GM12891 (cell line): ENCODE data around the gene LRRN4CL. TPM values are rescaled to one million over a fixed set of nuclear protein-coding genes. Genes with fewer than 3 reads are reported as not detected.
A peak's percentile ranks its signal among the peaks of the same experiment; 100 is the strongest.
"Not testable (repeated sequence)": the region's sequence is repeated elsewhere in the genome, so short reads cannot be mapped to it uniquely, and the experiment has no call there.

Experiments
- DNase-seq: peaks from one replicate; pipeline ENCODE4 v3.0.0; 2011; ENCODE audit warnings: low spot score; ENCODE audit not compliant: insufficient read length
- FAIRE-seq: peaks from 2 replicates; lab custom pipeline; 2011; peaks lifted over from hg19 to GRCh38; lab: Jason Lieb, UNC
- PAX5 ChIP-seq: IDR thresholded peaks from 2 replicates; pipeline ENCODE4 v1.6.1; 2011; ENCODE audit warnings: low read length, moderate library complexity, mild to moderate bottlenecking; ENCODE audit not compliant: insufficient read depth, severe bottlenecking
- POLR2A ChIP-seq: IDR thresholded peaks from 2 replicates; pipeline ENCODE4 v1.6.1; 2011; ENCODE audit warnings: low read depth, low read length, control low read depth
- POLR2AphosphoS5 ChIP-seq: IDR thresholded peaks from 2 replicates; pipeline ENCODE4 v1.6.1; 2011; ENCODE audit warnings: low read depth, low read length, control low read depth
- POU2F2 ChIP-seq: IDR thresholded peaks from 2 replicates; pipeline ENCODE4 v1.6.1; 2011; ENCODE audit warnings: low read depth, mild to moderate bottlenecking, control low read depth, low read length, moderate library complexity
- SPI1 ChIP-seq: IDR thresholded peaks from 2 replicates; pipeline ENCODE4 v1.6.1; 2011; ENCODE audit warnings: low read depth, low read length, control low read depth
- TAF1 ChIP-seq: IDR thresholded peaks from 2 replicates; pipeline ENCODE4 v1.6.1; 2011; ENCODE audit warnings: low read depth, low read length, control low read depth
- polyA plus RNA-seq: library from polyadenylated mRNA; unstranded; fragments of >200 nt; gene quantifications from one replicate; pipeline ENCODE4 v1.2.1, GENCODE V29; 2012; ENCODE audit warnings: low read depth, missing spikeins, inconsistent platforms; ENCODE audit not compliant: missing spikeins

The LRRN4CL gene
- polyA plus RNA-seq = 0.06 TPM

- TF ChIP-seq PAX5 = no peak
- no peak for TF ChIP-seq TAF1
- no peak for TF ChIP-seq POLR2AphosphoS5
- TF ChIP-seq POLR2A = no peak
- no peak for TF ChIP-seq SPI1
- TF ChIP-seq POU2F2 = no peak
- DNase-seq = no peak
- no peak for FAIRE-seq
Measured at GRCh38 chr11:62689421-62690183, at the start of gene LRRN4CL. LRRN4CL (minus strand) TSS chr11:62689530; CDS start chr11:62688508, 1,022 bp downstream.

- DNase-seq = no peak
- TF ChIP-seq POLR2A (no peak), SPI1 (no peak), PAX5 (no peak), POU2F2 (no peak)
- FAIRE-seq = no peak
Measured at GRCh38 chr11:62737196-62737595, 47.9 kb upstream of the LRRN4CL start.

- FAIRE-seq (no peak), DNase-seq (no peak)
- TF ChIP-seq PAX5 (no peak), POLR2A (no peak), POU2F2 (no peak), SPI1 (no peak), TAF1 (no peak), POLR2AphosphoS5 (no peak)
Measured at GRCh38 chr11:62732830-62733229, 43.5 kb upstream of the LRRN4CL start.

- FAIRE-seq, DNase-seq: not testable (repeated sequence)
Measured at GRCh38 chr11:62730076-62730475, 40.7 kb upstream of the LRRN4CL start.

DNA sequence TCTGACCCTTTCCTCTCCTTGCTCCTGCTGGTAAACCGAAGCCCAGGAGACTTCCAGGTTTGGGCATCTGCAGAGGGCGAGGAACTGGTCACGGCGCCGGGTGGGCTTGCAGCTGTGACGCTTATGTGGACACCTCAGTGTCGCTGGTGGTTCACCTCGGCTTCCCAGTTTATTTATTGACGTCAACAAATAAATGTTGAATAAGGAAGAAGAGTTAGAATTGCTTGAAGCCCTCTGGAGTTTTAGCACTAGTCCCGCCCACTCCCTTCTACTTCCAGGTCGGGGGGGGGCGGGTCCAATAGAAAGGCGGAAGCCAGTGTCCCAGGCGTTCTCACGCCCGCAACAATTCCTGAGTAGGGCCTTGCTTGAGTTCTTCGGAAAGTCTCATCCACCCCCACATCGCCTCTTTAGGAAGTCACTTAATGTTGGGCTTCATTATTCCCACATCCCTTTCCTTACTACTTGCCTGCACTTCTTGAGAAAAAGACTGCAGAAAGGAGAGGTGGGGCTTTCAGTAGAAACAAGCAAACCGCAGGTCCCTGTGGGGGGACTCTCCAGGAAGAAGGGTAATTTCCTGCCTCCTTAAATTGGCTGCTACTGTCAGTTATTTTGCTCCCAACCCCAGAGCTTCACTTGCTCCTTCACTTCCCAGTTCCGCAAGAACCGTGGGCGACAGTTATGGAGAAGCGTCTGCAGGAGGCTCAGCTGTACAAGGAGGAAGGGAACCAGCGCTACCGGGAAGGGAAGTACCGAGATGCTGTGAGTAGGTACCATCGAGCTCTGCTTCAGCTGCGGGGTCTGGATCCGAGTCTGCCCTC is 39.0 kb upstream of the LRRN4CL start, which contains the start of gene TTC9C:
Gene TTC9C (plus strand): TSS at position 316 of the 818 bp plus-strand sequence. CDS start 363 bp downstream, at position 679.
- TF ChIP-seq PAX5 (no peak), POLR2AphosphoS5 (peak; percentile 82), POU2F2 (peak; percentile 39; the same call in 1 of the 2 replicates), TAF1 (peak; percentile 68), SPI1 (peak; percentile 32; the same call in 1 of the 2 replicates), POLR2A (peak; percentile 79)
- FAIRE-seq = peak; percentile 58
- DNase-seq = no peak

DNA sequence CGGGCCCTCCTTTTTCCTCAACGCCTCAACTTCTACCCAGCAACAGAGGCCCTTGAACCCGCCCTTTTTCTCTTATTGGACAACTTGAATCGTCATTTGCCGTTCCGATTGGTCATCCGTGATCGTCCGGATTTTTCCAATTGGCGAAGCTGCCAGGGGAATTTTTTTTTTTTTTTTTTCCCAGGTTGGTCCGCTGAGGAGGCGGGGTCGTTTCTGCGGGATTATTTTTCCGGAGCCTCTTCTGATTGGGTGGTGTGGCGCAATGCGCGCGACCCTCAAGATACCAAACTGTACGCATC is 38.5 kb upstream of the LRRN4CL start:
- FAIRE-seq (peak; percentile 33), DNase-seq (peak; percentile 58)
- TF ChIP-seq POU2F2 (no peak), TAF1 (no peak), POLR2A (no peak), SPI1 (no peak), POLR2AphosphoS5 (no peak), PAX5 (no peak)

- TF ChIP-seq POLR2A (peak; percentile 95), TAF1 (peak; percentile 8; the same call in 1 of the 2 replicates), PAX5 (peak; percentile 19), POU2F2 (no peak; the same call in 1 of the 2 replicates), SPI1 (peak; percentile 76), POLR2AphosphoS5 (peak; percentile 93)
- peak; percentile 96 for FAIRE-seq
- peak; percentile 94 for DNase-seq
Measured at GRCh38 chr11:62727165-62727871, 38.0 kb upstream of the LRRN4CL start, which contains the start of gene HNRNPUL2. HNRNPUL2 (minus strand) TSS chr11:62727457; CDS start chr11:62727156, 301 bp downstream.

DNA sequence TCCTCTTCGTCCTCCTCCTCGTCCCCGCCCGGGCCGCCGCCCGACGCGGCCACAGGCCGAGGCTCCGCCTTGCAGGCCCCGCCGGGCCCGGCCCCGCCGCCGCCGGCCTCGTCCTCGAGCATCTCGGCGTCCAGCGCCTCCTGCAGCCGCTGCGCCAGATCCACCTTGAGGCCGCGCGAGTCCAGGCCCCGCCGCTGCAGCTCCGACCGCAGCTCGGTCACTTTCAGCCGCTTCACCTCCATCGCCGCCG is 37.5 kb upstream of the LRRN4CL start:
- FAIRE-seq (no peak), DNase-seq (no peak)
- TF ChIP-seq POLR2A = no peak
- TF ChIP-seq TAF1 = 0 out of 2 replicates have a peak, but pooled peaks have one; percentile 37

DNA sequence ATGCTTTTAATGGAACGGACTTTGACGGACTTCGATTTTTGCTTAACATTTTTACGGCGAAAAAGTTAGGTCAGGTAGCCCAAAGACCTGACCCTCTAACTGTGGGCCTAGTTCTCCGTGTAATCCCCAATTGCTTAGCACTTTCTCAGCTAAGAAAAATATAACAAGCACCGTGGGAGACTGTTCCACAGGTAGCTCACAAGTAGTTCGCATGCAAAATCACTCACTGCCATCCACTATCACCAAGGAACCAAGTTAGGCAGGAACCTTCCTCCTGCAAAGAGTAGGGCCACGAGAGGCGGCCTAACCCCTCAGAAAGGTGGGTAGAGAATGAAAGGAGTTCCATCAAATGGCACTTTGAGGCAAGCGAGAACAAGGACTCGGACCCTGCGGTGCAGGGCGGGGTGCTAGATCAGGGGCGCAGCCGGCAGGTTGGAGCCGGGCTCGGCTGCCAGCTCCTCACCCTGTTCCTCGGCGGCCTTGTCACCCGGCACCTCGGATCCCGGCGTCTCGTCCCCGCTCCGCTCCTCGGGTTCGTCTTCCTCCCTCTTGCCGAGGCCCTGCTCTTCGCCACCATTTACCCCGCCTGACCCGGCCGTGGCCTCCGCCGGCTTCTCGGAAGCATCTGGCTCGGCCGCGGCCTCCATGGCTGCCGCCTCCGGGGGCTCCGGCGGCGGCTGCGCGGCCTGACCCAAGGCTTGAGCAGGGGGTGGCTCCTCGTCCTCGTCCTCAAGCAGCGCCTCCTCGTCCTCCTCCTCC is 37.0 kb upstream of the LRRN4CL start:
- FAIRE-seq (no peak), DNase-seq (no peak)
- TF ChIP-seq POLR2AphosphoS5 (no peak), PAX5 (no peak), SPI1 (no peak), TAF1 (no peak), POU2F2 (no peak), POLR2A (no peak; the same call in 1 of the 2 replicates)
